K562 (cell line): Measurements from ENCODE around the gene SBNO1. TPM values are rescaled to one million over a fixed set of nuclear protein-coding genes. Genes with fewer than 3 reads are reported as not detected.
A peak's percentile ranks its signal among the peaks of the same experiment; 100 is the strongest.
"Not testable (repeated sequence)": the region's sequence is repeated elsewhere in the genome, so short reads cannot be mapped to it uniquely, and the experiment has no call there.

Experiments
- ATAC-seq: fragments of 200-7000 bp; cut with Tn5 transposase; 3 replicates; pipeline ENCODE4 v1.9.1; 2020; ENCODE audit warnings: moderate library complexity
- BruUV-seq: library from RNA; stranded (reverse); fragments of 400-500 nt; replicated peaks from 2 replicates; lab custom pipeline; 2021; lab: Mats Ljungman, UMichigan
- CTCF ChIA-PET: fragments of 300-600 bp; formaldehyde crosslinking; extraction: SDS; loops from one replicate; lab custom pipeline; 2021; ENCODE audit warnings: low intra/inter-chr PET ratio; lab: Yijun Ruan, JAX
- POLR2A ChIA-PET: fragments of 300-600, 350-650 bp; sonication (Branson Sonifier 250); formaldehyde crosslinking; extraction: SDS; loops from one replicate; lab custom pipeline; 2021; ENCODE audit warnings: antibody characterized with exemption, inconsistent platforms; lab: Yijun Ruan, JAX
- DNase-seq, 4 experiments: peaks; one replicate each; pipeline versions ENCODE4 v3.0.0 to v3.0.0-alpha.2; 2011 to 2018; ENCODE audit warnings: low spot score in 3 of 4, mixed read lengths in 3 of 4; ENCODE audit errors: extremely low read depth in 1 of 4
- FAIRE-seq: peaks from 2 replicates; lab custom pipeline; 2011; peaks lifted over from hg19 to GRCh38; lab: Jason Lieb, UNC
- H2AFZ ChIP-seq: 2 replicates; pipeline ENCODE4 v1.6.0; 2011; ENCODE audit warnings: low read depth, low read length, control low read depth, inconsistent platforms
- H3K27ac ChIP-seq: fragments of 200-600 bp; 3 replicates; pipeline ENCODE4 v1.8.0; 2011; ENCODE audit warnings: low read depth, mild to moderate bottlenecking, control low read depth, inconsistent platforms, low read length, moderate library complexity, mixed read lengths; ENCODE audit errors: extremely low read depth
- H3K27me3 ChIP-seq, 2 experiments: fragments of 300-600 bp in 1 of 2; 2 replicates in 1 of 2; 3 replicates in 1 of 2; pipeline versions ENCODE4 v1.6.0 to v1.8.0; 2011; ENCODE audit warnings: inconsistent platforms in 2 of 2, low read length in 2 of 2, mild to moderate bottlenecking in 1 of 2, mixed read lengths in 1 of 2, moderate library complexity in 1 of 2; ENCODE audit not compliant: control insufficient read depth in 2 of 2, insufficient read depth in 2 of 2
- H3K36me3 ChIP-seq: fragments of 300-600 bp; 3 replicates; pipeline ENCODE4 v1.8.0; 2011; ENCODE audit warnings: mild to moderate bottlenecking, low read length, inconsistent platforms; ENCODE audit not compliant: control insufficient read depth, insufficient read depth
- H3K4me1 ChIP-seq, 2 experiments: fragments of 200-600 bp in 1 of 2; replicated peaks in 1 of 2; 2 replicates in 1 of 2; 3 replicates in 1 of 2; pipeline versions ENCODE4 v1.5.1 to v1.8.0; 2011; ENCODE audit warnings: inconsistent platforms in 2 of 2, low read length in 2 of 2, mild to moderate bottlenecking in 1 of 2, mixed read lengths in 1 of 2, moderate library complexity in 1 of 2; ENCODE audit not compliant: control insufficient read depth in 2 of 2, insufficient read depth in 2 of 2
- H3K4me2 ChIP-seq: 2 replicates; pipeline ENCODE4 v1.6.1; 2011; ENCODE audit warnings: low read length, control low read depth, inconsistent platforms, mixed read lengths; ENCODE audit not compliant: insufficient read depth
- H3K4me3 ChIP-seq: fragments of 200-600 bp; sonication (generic), shearing (Covaris generic); 2 replicates; pipeline ENCODE4 v1.5.1; 2016; ENCODE audit warnings: control low read depth, inconsistent platforms
- H3K79me2 ChIP-seq: fragments of 200-600 bp; 3 replicates; pipeline ENCODE4 v1.8.0; 2011; ENCODE audit warnings: low read length, inconsistent platforms; ENCODE audit not compliant: control insufficient read depth, insufficient read depth
- H3K9ac ChIP-seq, 2 experiments: 2 replicates each; pipeline versions ENCODE4 v1.6.0 to v1.6.1; 2011; ENCODE audit warnings: low read depth in 2 of 2, low read length in 2 of 2, control low read depth in 1 of 2, inconsistent platforms in 1 of 2, mild to moderate bottlenecking in 1 of 2, mixed read lengths in 1 of 2; ENCODE audit not compliant: insufficient read depth in 1 of 2
- H3K9me1 ChIP-seq: one replicate; pipeline ENCODE4 v1.6.0; 2011; ENCODE audit warnings: inconsistent platforms, mild to moderate bottlenecking, low read length, moderate library complexity; ENCODE audit not compliant: control insufficient read depth, insufficient read depth
- H3K9me3 ChIP-seq: replicated peaks from 2 replicates; pipeline ENCODE4 v1.5.1; 2011; ENCODE audit warnings: low read depth, low read length, inconsistent platforms; ENCODE audit not compliant: control insufficient read depth, insufficient read depth
- H4K20me1 ChIP-seq: replicated peaks from 2 replicates; pipeline ENCODE4 v1.6.1; 2011; ENCODE audit warnings: low read length, inconsistent platforms, mixed read lengths; ENCODE audit not compliant: control insufficient read depth, insufficient read depth
- BRD9 ChIP-seq: fragments of 450-650 bp; IDR thresholded peaks from 2 replicates; pipeline ENCODE4 v1.6.1; 2018; ENCODE audit warnings: low read depth; ENCODE audit not compliant: partially characterized antibody
- CEBPG ChIP-seq, 3 experiments: fragments of 200-800 bp in 1 of 3; sonication (Bioruptor generic) in 1 of 3; sonication (generic) in 1 of 3; formaldehyde crosslinking in 1 of 3; IDR thresholded peaks in 2 of 3; conservative IDR thresholded peaks in 1 of 3; 2 replicates each; pipeline versions ENCODE4 v1.6.1 to v1.8.0; 2016 to 2022; ENCODE audit warnings: missing compliant biosample characterization in 2 of 3, missing genetic modification characterization in 2 of 3, mild to moderate bottlenecking in 1 of 3, missing genetic modification reagents in 1 of 3
- EP400 ChIP-seq: fragments of 450-650 bp; IDR thresholded peaks from 2 replicates; pipeline ENCODE4 v1.6.1; 2017; ENCODE audit warnings: antibody characterized with exemption, mild to moderate bottlenecking, moderate library complexity
- FOXA3 ChIP-seq, 2 experiments: fragments of 450-650 bp in 1 of 2; sonication (generic) in 1 of 2; formaldehyde crosslinking; IDR thresholded peaks in 1 of 2; conservative IDR thresholded peaks in 1 of 2; 2 replicates each; pipeline versions ENCODE4 v1.4.0 to v1.8.0; 2020 to 2022; ENCODE audit warnings: mild to moderate bottlenecking in 2 of 2, missing genetic modification reagents in 1 of 2
- JUN ChIP-seq, 2 experiments: sonication (generic) in 1 of 2; formaldehyde crosslinking in 1 of 2; IDR thresholded peaks; 2 replicates each; pipeline versions ENCODE4 v1.6.1 to v1.8.0; 2012 to 2022; ENCODE audit warnings: borderline replicate concordance in 2 of 2, mild to moderate bottlenecking in 2 of 2, improper control_type of control experiment in 1 of 2, low read depth in 1 of 2, low read length in 1 of 2, missing genetic modification reagents in 1 of 2
- JUND ChIP-seq, 2 experiments: IDR thresholded peaks; 2 replicates in 1 of 2; 3 replicates in 1 of 2; pipeline ENCODE4 v1.6.1; 2011; ENCODE audit warnings: borderline replicate concordance in 2 of 2, low read depth in 2 of 2, low read length in 2 of 2, improper control_type of control experiment in 1 of 2, missing biosample characterization in 1 of 2, missing genetic modification characterization in 1 of 2, missing genetic modification reagents in 1 of 2
- NR2C1 ChIP-seq, 2 experiments: fragments of 450-650 bp; IDR thresholded peaks; 2 replicates each; pipeline ENCODE4 v1.6.1; 2017; ENCODE audit warnings: mild to moderate bottlenecking in 2 of 2, antibody characterized with exemption in 1 of 2, inconsistent platforms in 1 of 2, missing compliant biosample characterization in 1 of 2, missing genetic modification characterization in 1 of 2
- SMARCA5 ChIP-seq: fragments of 450-650 bp; IDR thresholded peaks from 2 replicates; pipeline ENCODE4 v1.6.1; 2016
- ZEB2 ChIP-seq: fragments of 450-650 bp; IDR thresholded peaks from 2 replicates; pipeline ENCODE4 v1.6.1; 2016
- ZNF121 ChIP-seq: sonication (generic); formaldehyde crosslinking; conservative IDR thresholded peaks from 2 replicates; pipeline ENCODE4 v1.8.0; 2022; ENCODE audit warnings: missing genetic modification reagents
- WGBS: fragments of 100-300 bp; shearing (Covaris generic); methylation state at CpG from one replicate; pipeline ENCODE4 v1.1.6; 2016; ENCODE audit warnings: low coverage, mixed read lengths; ENCODE audit not compliant: insufficient coverage; ENCODE audit errors: missing lambda C conversion rate; 5-methylcytosine and 5-hydroxymethylcytosine counted together
- in situ Hi-C: fragments of 300-500 bp; cut with MboI; formaldehyde crosslinking; loops from 4 replicates; pipeline ENCODE4 v1.15.0; 2018; ENCODE audit warnings: inconsistent platforms, mixed read lengths
- intact Hi-C: fragments of 100-400 bp; cut with micrococcal nuclease; formaldehyde crosslinking; loops from 2 replicates; pipeline ENCODE4 v1.14.2; 2022
- polyA plus RNA-seq, 8 experiments: library from polyadenylated mRNA; depleted of rRNA in 4 of 8; stranded (reverse) in 5 of 8; unstranded in 3 of 8; fragments of >200 nt; fragmentation: Nextera tagmentation in 2 of 8; fragmentation: Illumina TruSeq in 1 of 8; extraction: Ambion mirVana in 2 of 8; extraction: Trizol in 1 of 8; gene quantifications; 2 replicates each; pipeline versions ENCODE4 v1.2.1 to v1.2.3, GENCODE V29; 2011 to 2014; ENCODE audit warnings: inconsistent platforms in 1 of 8, missing spikeins in 1 of 8
- total RNA-seq, 7 experiments: library from RNA; depleted of rRNA in 6 of 7; stranded (reverse); fragments of >200 nt in 6 of 7; fragmentation: Illumina TruSeq in 2 of 7; extraction: Trizol in 2 of 7; gene quantifications; 2 replicates each; pipeline versions ENCODE4 v1.2.1 to v1.2.3, GENCODE V29; 2011 to 2021; ENCODE audit warnings: low replicate concordance in 1 of 7
- TF ChIP-seq, protein P1 (sequence below), 2 experiments: fragments of 450-650 bp in 1 of 2; sonication (generic) in 1 of 2; formaldehyde crosslinking in 1 of 2; IDR thresholded peaks in 1 of 2; conservative IDR thresholded peaks in 1 of 2; 2 replicates each; pipeline versions ENCODE4 v1.6.1 to v1.8.1; 2016 to 2023; ENCODE audit warnings: mild to moderate bottlenecking in 2 of 2, moderate library complexity in 2 of 2, inconsistent platforms in 1 of 2, missing genetic modification reagents in 1 of 2
- TF ChIP-seq, protein P2 (sequence below), 2 experiments: fragments of 450-650 bp; IDR thresholded peaks; 2 replicates each; pipeline ENCODE4 v1.6.1; 2018; ENCODE audit warnings: mild to moderate bottlenecking in 2 of 2, low read depth in 1 of 2; ENCODE audit not compliant: partially characterized antibody in 2 of 2

Gene SBNO1
- total and polyA plus RNA-seq, 9 of the 15 experiments (the other 6 are each of a cell fraction or from before 2014, with no cell fraction given): 14.9 to 77.1 (median 35.9) TPM

DNA sequence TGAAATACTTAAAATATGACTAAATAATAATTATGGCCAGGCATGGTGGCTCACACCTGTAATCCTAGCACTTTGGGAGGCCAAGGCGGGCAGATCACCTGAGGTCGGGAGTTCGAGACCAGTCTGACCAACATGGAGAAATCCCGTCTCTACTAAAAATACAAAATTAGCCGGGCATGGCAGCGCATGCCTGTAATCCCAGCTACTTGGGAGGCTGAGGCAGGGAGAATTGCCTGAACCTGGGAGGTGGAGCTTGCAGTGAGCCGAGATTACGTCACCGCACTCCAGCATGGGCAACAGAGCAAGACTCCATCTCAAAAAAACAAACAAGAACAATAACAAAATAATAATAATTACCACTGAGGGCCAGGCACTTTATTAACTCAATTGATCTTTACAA lies 20.9 kb upstream of the SBNO1 start:
- WGBS: 17% methylated on average over 8 of the region's 9 CpGs
- Histone ChIP-seq H3K4me3 (peak overlapping the region; percentile 91; the same call in 1 of the 2 replicates), H3K9ac (peak overlapping the region; percentile 8 to 97; a peak in 3 of 4 replicates), H4K20me1 (peaks cover 22% of the 10 kb centered on the region), H3K36me3 (peaks cover 15% of the 10 kb centered on the region; the same call in 2 of the 3 replicates), H3K4me1 (peaks cover 37 to 52% of the 10 kb centered on the region in 2 experiments), H3K79me2 (peaks cover 64% of the 10 kb centered on the region), H3K27ac (peak overlapping the region; percentile 93), H3K4me2 (peak overlapping the region; percentile 97)
- BruUV-seq; CTCF ChIA-PET; H3K9me3 ChIP-seq; H2AFZ ChIP-seq; ATAC-seq; FAIRE-seq; H3K9me1 ChIP-seq; H3K27me3 ChIP-seq; TF ChIP-seq NR2C1 (IDR thresholded peaks at IDR 0.05); JUN (IDR thresholded peaks at IDR 0.05; ENCODE audit: borderline replicate concordance, low read depth, low read length): not testable (repeated sequence)
- POLR2A ChIA-PET: interaction anchor here (0.9 to 7.1 kb wide), 4 partner anchors 13 to 109 kb away, joined by 3 to 151 read pairs (median 4); partner anchors contain the start of gene SBNO1
- intact Hi-C loops: loop anchor here (10.0 kb wide), 1 partner anchor 329 kb away; the partner anchor contains the start of gene ATP6V0A2
- in situ Hi-C loops: loop anchor here (25.0 kb wide), 1 partner anchor 1548 kb away; no protein-coding TSS in a partner anchor
- DNase-seq: peak in 1 of 4 experiments; percentile 68
- peak; percentile 73; the same call in 1 of the 2 replicates for TF ChIP-seq SMARCA5
- peak; percentile 77 for TF ChIP-seq ZNF121 (CRISPR knock-in tag)
- TF ChIP-seq ZEB2: 0 out of 2 replicates have a peak, but pooled peaks have one; percentile 14
- TF ChIP-seq, protein P1, sequence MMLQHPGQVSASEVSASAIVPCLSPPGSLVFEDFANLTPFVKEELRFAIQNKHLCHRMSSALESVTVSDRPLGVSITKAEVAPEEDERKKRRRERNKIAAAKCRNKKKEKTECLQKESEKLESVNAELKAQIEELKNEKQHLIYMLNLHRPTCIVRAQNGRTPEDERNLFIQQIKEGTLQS (IDR thresholded peaks at IDR 0.05): peak; percentile 96
- TF ChIP-seq, protein P1 (CRISPR knock-in tag; conservative IDR thresholded peaks at IDR 0.05): 0 out of 2 replicates have a peak, but pooled peaks have one; percentile 13
- TF ChIP-seq JUND (IDR thresholded peaks at IDR 0.05; ENCODE audit: borderline replicate concordance, low read depth, low read length): peak; percentile 64
- peak; percentile 69; the same call in 2 of the 3 replicates for TF ChIP-seq JUND (tag; IDR thresholded peaks at IDR 0.05; ENCODE audit: borderline replicate concordance, low read depth, low read length)
- TF ChIP-seq EP400: peak; percentile 51
- 0 out of 2 replicates have a peak, but pooled peaks have one; percentile 12 for TF ChIP-seq NR2C1 (tag; IDR thresholded peaks at IDR 0.05)
- peak; percentile 33 for TF ChIP-seq BRD9
- TF ChIP-seq FOXA3 (CRISPR knock-in tag; conservative IDR thresholded peaks at IDR 0.05 in 1 of 2, IDR thresholded peaks at IDR 0.05 in 1 of 2): 0 out of 4 replicates have a peak, but pooled peaks of 1 of the 2 experiments have one; percentile 43
- TF ChIP-seq, protein P2, sequence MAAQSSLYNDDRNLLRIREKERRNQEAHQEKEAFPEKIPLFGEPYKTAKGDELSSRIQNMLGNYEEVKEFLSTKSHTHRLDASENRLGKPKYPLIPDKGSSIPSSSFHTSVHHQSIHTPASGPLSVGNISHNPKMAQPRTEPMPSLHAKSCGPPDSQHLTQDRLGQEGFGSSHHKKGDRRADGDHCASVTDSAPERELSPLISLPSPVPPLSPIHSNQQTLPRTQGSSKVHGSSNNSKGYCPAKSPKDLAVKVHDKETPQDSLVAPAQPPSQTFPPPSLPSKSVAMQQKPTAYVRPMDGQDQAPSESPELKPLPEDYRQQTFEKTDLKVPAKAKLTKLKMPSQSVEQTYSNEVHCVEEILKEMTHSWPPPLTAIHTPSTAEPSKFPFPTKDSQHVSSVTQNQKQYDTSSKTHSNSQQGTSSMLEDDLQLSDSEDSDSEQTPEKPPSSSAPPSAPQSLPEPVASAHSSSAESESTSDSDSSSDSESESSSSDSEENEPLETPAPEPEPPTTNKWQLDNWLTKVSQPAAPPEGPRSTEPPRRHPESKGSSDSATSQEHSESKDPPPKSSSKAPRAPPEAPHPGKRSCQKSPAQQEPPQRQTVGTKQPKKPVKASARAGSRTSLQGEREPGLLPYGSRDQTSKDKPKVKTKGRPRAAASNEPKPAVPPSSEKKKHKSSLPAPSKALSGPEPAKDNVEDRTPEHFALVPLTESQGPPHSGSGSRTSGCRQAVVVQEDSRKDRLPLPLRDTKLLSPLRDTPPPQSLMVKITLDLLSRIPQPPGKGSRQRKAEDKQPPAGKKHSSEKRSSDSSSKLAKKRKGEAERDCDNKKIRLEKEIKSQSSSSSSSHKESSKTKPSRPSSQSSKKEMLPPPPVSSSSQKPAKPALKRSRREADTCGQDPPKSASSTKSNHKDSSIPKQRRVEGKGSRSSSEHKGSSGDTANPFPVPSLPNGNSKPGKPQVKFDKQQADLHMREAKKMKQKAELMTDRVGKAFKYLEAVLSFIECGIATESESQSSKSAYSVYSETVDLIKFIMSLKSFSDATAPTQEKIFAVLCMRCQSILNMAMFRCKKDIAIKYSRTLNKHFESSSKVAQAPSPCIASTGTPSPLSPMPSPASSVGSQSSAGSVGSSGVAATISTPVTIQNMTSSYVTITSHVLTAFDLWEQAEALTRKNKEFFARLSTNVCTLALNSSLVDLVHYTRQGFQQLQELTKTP (IDR thresholded peaks at IDR 0.05; ENCODE audit: low read depth in 1 of 2, partially characterized antibody in 2 of 2): peak in 1 of 2 experiments; percentile 18
- TF ChIP-seq JUN (CRISPR knock-in tag; IDR thresholded peaks at IDR 0.05; ENCODE audit: borderline replicate concordance): 0 out of 2 replicates have a peak, but pooled peaks have one; percentile 32
- TF ChIP-seq CEBPG (CRISPR knock-in tag; IDR thresholded peaks at IDR 0.05): peak; percentile 71
- TF ChIP-seq CEBPG (tag; conservative IDR thresholded peaks at IDR 0.05 in 1 of 2, IDR thresholded peaks at IDR 0.05 in 1 of 2): peak; percentile 11 to 25; a peak in 1 of 4 replicates
